ENCODE data around the gene KRT84.
"Not testable (repeated sequence)": the region's sequence is repeated elsewhere in the genome, so short reads cannot be mapped to it uniquely, and the experiment has no call there.

Gene KRT84

DNA sequence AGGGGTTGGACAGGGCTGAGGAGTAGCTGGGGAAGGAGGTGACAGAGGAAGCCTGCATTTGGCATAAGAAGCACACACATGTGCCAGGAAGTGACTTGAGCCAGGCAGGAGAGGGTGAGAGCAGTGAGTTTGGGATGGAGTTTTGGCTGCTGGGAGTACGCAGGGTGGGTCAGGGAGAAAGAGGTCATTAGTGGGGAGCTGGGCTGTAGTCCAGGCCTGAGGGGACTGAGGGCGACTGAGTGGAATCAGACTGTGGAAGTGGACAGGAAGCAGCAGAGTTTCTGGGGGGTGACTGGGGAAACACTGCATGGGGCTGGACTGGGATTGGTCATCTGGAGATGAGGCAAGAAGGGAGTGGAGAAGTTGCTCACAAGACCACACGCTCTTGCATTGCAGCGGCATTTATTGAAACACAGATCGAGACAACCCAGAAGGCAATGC lies 25.8 kb downstream of the KRT84 start:
- no peak for DNase-seq

DNA sequence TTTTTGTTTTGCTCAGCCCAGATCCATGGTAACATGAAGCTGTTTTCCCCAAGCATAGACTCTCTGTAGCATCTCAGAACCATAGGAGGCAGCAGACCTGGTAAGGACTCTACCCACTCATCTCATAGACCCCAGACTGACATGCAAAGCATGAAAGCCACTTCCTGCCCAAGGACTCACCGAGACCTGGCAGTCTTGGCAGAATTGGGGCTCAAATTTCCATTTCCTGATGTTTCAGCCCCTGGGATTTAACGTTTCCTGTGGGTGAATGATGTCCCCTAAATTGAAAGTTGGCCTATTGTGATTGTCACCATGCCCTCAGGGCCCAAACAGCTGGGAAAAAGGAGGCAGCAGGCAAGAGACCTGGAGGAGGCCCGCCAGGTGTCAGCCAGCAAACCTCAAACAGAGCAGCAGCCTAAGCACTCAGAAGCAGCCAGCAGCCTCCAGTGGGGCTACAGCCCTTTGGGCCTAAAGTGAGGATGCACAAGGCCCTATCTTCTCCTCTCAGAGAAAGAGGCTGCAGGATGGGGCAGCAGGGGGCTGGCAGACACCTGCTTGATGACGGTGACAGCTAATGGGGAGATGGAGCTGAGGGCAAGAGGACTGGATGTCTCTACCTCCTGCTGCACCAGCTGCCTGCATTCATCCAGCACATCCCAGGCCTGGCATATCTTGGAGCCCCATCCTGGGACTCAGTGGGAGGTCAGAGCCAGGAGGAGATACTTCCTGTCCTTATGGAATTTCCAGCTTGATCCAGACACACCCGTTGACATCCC lies 26.7 kb downstream of the KRT84 start:
- DNase-seq, result no peak

DNA sequence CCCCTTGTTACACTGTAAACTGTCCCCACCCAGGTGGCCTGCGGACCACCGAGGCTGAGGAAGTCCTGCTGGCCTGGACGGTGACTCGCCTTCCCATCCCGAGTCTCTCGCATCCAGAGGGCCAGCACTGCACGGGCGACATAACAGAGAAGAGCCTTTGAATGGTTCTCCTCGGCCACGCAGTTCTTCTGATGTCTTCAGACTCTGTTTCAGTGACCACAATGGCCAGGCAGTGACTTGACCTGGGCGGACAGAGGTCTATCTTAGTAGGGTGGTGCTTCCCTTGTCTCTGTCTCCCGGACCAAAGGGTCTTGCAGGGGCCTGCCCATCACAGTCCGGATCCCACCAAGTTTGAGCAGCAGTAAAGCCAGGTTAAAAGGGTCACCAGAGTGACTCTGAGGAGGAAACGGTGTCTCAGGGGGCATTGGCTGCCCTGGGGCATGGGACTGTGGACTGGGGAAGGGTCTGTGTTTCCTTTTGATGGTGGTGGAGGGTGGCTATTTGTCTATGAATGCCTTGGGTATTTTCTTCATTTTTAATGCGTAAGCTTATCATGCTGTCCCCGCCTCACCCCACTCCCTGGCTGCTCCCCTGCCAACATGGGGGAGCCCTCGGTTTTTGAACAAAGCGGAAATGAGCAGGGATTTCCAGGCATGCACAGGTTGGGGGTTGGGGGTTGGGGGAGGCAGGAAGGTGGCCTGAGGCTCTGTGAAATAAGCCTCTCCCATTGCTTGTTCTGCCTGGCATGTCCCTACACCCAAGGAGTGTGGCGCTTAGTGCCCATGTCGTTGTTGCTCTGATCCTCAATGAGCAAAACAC lies 28.5 kb downstream of the KRT84 start:
- no peak for DNase-seq

DNA sequence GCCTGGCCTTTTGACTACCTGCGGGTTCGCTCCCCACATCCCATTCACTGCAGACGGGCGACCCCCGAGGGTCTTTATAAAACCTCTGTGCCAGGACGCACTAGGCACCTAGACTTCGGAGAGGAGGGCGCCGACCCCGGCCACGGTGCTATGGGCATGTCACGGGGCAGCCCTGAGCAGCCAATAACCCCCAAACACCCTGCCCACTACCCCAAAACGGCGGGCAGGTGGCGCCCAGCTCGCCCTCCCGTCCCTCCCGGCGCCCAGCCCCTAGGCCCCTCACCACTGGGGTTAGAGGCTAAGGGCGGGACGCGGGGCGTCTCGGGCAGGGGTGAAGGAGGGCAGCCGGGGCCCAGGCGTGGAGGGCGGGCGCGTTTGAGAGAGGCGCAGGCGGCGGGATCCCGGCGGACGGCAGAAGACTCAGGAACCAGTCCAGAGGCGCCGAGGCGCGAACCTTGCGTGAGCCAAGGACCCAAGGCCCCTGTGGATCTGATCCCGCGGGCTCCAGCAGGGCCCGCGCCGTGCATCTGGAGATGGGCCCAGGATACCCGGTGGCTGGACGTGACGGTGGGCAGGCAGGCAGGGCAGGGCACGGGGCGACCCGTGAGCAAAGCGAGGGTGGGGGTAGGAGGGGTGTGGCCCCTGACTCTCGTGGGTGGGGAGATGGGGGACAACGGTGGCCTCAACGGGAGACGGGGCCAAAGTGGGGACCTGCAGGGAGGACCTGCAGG lies 29.3 kb downstream of the KRT84 start:
- no peak for DNase-seq

DNA sequence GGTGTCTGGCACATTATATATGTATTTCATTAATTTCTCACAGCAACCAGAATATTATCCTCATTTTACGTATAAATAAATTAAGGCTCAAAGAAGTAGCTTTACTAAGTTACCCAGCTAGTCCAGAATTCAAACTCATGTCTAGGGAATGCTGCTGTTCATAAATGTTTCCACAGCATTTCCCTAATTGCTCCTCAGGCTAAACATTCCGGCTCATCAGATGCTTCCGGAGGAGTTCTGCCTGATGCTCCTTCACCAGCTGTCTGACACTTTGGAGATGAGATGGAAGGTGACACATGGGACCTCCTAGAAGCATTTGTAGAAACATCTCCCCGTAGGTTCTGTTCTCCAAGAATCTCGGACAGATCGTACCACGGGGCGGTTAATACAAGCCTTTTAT lies 30.3 kb downstream of the KRT84 start:
- DNase-seq, result no peak

DNA sequence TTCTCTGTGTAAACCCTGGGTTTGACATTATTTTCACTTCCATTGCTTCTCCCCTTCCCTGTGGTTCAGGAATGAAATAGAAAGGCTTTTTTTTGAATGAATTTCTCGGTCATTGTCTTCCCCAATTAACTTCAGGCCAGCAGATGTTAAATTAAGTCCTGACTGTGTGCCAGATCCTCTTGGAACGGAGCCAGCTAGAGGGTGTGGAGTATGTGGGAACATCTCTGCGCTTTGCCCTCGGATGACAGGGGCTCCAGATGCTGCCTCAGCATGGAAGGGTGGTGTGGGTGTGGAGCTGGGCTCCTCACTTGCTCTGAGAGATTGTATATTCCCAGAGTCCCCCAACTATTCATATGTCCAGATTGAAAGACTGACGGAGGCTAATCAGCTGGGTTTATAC lies 31.3 kb downstream of the KRT84 start:
- no peak for DNase-seq

DNA sequence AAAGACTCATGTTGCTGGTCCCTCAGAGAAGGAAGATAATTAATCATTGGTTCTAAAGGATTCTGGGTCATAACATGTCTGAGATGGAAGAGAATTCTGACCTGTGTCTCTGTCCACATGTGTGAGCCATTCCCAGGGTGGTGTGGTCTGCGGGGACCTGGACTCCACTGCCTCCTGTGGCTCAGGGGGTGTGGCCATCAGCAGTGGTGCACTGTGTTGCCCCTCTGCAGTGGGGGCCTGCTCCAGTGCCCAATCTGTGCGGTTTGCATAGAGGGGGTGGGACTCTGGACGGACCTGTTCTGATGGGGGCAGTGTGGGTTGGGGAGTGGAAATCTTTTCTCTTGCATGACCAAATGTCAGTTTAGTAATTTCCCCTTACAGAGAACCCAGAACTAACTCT lies 31.7 kb downstream of the KRT84 start:
- no peak for DNase-seq

DNA sequence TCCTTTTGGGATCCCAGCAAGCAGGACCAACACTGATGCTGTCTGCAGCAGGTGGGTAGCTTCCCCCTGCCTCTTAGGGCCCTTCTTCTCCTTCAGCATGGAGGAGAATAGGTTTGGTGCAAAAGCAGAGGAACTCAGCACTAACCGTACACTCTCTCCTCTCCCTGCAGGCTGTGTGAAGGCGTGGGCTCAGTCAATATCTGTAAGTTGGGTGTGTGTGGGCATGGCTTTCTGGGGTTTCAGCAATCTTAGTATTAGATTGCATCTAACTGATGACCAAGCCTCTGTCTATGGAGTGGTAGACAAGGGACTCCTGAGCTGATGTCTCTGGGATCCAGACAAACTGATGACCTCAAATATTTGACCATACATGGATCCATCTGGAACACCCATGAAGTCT lies 32.5 kb downstream of the KRT84 start:
- no peak for DNase-seq

DNA sequence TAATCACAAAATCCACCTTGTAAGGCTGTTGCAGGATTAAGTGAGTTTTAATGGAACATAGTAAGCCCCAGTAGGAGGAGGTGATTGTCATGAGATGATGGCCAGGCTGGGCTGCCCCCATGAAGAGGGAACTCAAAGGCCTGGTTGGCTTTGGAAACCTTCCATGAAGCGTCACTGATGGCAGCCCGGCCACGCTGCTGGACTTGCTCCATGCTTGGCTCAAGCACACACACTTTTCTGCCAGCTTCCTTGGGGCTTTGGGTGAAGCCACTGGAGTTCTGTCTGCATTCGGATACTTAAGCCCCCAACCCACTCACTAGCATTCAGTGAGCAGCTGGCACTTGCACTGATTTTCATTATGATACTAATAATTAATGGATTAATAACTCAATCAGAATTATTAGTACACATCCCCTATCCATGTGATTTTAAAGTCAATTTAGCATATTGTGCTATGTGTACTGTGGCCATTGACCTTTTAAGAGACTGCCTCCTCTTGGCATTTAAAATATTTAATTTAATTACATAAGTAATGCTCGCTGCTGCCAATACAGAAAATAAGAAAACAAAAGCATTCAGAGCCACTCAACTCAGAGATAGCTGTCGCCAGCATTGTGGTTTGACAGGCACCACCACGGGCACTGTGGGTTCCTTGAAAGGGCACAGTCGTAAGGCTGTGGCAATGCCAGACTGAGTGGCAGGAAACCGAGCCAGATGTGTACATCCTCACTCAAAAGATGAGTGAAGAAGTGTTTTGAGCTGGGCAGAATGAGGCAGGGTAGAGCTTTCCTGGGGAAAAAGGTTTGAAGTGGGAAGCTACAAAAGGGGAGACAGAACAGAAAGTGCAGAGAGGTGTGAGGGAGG lies 34.0 kb downstream of the KRT84 start:
- peak; percentile 56 for DNase-seq

DNA sequence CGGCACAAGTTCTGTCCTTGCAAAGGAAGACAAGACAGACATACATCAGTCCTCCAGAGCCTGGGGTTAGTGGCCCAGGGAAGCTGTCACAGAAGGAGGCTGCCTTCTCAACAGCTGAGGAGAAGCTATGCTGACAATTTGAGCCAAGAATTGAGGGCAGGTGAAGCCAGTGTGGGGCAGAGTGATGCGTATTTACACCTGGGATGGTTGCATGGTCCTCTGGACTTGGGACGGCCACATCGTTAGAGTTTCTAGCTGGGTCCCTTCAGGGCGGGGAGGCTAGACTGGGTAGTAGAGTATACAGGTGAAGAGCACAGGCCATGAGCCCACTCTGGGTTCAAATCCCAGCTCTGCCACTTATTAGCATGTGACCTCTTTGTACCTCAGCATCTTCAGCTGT lies 34.7 kb downstream of the KRT84 start:
- DNase-seq, result no peak

DNA sequence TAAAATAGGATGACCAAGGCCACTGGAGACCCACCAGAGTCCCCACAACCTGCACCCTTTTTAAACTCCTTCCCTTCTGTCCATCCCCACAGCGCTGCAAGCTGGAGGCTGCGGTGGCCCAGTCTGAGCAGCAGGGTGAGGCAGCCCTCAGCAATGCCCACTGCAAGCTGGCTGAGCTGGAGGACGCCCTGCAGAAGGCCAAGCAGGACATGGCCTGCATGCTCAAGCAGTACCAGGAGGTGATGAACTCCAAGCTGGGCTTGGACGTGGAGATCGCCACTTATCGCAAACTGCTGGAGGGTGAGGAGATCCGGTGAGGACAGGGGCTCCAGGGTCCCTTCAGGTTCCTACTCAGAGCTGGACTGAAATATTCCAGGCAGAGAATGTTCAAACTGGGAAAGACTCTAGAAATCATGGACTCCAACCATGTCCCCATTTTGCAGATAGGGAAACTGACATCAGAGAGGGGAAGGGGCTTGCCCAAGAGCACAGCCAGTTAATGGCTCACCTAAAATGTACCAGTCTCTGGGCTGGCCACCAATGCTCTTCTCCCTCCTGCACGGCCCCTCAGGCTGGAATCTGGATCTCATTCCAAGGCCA lies 35.3 kb downstream of the KRT84 start:
- no peak for DNase-seq

DNA sequence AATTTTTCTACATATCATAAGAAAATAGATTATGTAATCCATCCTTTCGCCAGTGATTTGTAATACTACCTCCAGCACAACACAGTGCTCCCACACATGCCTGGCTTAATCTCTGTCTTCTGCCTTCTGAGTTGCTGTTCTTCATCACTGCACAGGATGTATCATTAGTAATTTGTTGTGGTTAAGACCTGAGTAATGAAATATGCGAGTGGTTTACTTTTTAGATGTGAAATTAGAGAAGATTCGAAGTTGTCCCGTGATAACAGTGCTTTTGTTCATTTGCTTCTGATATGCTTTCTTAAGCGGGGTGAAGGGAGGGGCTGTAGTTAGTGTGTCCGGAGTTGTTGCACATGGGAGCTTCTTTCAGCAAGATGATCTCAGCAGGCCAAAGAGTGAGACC lies 36.3 kb downstream of the KRT84 start:
- DNase-seq, result no peak

DNA sequence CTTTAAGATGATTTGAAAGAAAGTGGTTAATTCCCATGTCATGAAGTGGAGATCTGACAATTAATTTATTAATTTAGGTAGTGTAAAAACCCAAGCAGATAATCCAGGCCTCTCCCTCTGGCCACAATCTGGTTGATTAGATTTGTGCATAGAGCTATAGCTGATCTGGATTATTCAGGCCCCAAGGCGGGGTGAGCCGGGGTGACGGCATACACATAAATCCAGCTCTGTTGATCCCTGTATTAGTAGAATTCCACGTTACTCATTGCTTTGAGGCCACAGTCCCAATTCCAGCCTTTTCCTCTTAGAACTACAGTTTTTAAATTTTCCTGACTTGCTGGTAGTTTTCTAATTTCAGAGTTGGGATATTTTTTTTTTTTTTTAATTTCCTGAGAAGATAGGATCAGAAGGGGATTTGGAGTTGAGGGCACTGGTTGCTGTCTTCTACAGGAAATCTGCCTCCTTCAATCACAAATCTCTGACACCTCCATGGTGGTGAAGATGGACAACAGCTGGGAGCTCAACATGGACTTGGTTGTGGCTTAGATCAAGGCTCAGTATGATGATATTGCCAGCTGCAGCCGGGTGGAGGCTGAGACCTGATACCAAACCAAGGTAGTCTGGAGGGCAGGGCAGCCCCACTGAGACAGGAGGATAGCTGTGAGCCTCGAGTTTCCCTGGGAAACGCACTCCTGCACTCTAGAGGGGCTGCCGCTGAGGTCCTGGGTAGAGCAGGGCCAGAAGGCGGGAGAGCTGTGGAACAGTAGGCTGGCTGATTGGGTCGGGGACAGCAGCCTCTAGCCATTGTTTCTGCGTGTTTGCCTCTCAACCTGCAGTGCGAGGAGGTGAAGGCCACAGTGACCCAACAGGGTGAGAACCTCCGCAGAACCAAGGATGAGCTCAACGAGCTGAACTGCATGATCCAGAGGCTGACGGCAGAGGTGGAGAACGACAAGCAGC lies 37.6 kb downstream of the KRT84 start:
- DNase-seq, result no peak

DNA sequence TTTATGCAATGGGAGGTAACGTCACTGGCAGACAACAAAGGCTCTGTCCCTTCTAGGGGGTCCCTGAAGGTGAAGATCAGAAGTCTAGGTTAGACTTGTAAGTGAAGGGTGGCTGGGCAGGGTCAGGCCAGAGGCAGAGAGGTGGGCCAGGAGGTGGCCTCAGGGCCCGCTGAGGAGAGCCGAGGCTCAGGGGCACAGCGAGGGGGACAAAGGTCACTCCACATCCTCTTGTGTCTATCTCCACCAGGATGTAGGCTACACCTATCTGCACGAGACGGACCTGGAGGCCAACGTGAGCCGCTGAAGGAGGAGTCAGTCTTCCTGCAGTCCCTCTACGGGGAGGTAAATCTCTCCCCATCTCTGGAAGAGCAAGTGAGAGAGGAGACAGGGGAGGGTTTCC lies 38.4 kb downstream of the KRT84 start:
- DNase-seq, result no peak

DNA sequence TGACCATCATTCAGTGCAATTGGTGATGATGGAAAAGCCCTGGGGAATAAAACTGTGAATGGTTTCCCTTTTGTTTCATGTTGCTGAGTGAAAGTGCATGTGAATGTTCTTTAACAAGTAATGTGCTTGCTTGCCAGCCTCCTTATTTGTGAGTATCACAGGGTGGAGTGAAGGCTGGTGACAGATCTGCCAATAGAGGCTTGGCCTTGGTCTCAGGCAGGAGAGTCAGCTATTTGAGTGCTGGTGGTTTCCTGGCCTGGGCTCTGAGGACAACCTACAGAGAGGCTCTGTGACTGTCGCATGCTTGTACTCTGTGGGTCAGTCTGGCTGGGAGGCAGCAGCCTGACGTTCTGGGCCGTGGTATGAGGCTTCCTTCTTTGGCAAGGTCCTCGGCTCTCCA lies 38.9 kb downstream of the KRT84 start:
- no peak for DNase-seq

DNA sequence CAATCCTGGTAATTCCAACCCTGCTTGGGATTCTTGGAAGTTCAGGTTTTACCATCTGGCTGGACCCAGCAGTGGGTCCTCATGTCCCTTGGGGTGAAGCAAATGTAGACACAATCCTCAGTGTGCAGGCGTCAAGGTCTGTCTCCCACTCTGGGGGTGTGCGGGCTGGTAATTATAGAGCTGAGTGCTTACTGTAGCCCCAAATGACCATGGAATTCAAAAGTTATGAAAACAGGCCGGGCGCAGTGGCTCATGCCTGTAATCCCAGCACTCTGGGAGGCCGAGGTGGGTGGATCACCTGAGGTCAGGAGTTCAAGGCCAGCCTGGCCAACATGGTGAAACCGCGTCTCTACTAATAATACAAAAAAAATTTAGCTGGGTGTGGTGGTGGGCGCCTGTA lies 40.4 kb downstream of the KRT84 start:
- not testable (repeated sequence) for DNase-seq

DNA sequence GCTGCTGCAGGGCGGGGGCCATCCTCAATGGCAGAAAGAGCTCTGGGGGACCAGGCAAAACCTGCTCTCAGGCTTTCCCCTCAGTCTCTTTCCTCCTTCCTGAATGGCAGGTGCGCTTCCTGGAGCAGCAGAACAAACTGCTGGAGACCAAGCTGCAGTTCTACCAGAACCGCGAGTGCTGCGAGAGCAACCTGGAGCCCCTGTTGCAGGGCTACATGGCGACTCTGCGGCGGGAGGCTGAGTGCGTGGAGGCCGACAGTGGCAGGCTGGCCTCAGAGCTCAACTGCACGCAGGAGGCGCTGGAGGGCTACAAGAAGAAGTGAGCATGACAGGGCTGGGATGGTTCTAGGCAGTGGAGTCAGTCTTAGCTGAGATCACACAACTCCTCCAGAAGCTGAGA lies 41.3 kb downstream of the KRT84 start:
- DNase-seq, result no peak

DNA sequence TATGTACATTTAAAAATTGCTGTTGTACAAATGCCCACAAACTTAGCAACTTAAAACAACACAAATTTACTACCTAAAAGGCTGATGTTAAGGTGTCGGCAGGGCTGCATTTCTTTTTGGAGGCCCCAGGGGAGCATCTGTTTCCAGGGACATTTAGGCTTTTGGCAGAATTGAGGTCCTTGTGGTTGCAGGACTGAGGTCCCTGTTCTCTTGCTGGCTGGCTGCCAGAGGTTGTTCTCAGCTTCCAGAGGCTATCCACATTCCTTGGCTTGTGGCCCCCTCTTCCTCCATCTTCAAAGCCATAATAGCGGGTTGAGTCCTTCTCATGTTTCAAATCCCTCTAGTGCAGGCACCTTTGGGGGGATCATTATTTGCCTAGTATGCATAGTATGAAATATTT lies 41.9 kb downstream of the KRT84 start:
- DNase-seq, result no peak

DNA sequence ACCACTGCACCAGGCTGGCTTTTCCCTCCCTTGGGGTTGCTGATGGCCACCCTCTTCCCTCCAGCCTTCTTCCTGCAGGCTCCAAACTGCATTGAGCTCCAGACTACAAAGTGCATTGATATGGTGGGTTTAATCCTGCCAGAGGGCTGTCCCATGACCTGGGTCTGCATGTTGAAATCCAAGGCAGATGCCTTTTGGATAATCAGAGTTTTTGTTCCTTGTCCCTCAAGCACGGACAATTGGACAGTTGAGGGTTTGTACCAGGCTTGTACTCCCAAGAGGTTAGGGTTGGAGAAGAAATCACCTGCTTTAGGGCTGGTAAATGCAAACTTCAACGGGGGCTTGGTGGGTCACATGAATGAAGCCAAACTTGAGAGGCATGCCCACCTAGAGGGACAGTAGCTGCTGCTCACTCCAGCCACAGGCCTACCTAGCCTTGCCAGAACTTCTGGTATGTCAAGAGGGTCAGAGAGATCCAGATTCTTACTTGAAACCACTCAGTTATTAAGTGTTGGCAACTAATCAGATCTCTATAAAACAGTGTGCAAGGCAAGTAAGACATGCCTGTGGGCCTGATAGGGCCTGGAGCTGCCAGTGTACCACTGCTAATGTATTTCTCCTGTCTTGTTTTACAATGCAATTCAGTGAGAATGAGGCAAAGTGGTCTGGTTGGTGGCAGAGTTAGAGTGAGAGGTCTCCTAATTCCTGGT lies 42.5 kb downstream of the KRT84 start:
- no peak for DNase-seq

DNA sequence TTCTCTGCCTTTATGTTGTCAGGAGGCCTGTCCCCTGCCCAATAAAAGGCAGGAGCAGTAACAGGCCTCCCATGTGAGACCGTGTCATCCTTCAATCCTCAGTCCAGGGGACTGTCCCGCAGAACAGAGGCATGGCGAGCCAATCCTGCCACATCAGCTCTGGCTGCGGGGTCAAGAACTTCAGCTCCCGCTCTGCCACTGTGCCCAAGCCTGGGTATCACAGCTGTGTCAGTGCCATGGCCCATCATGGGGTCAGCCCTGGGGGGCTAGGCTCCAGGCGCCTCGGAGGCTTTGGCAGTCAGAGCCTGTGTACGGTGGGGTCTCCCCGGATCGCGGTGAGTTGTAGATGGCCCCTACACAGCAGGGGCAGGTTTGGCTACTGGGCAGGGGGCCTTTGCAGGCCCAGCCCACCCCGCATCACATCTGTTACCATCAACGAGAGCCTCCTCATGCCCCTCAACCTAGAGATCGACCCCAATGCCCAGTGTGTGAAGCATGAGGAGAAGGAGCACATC lies 44.3 kb downstream of the KRT84 start:
- no peak for DNase-seq
